H1 (cell line): ENCODE data around the gene ZNF316. TPM values are rescaled to one million over a fixed set of nuclear protein-coding genes. Genes with fewer than 3 reads are reported as not detected.
A peak's percentile ranks its signal among the peaks of the same experiment; 100 is the strongest.

ENCODE experiments used
- CTCF ChIA-PET: fragments of 300-600 bp; sonication (Branson Sonifier 250); formaldehyde crosslinking; loops from one replicate; lab custom pipeline; 2021; ENCODE audit not compliant: partially characterized antibody; lab: Charles Lee
- POLR2A ChIA-PET: fragments of 300-600 bp; sonication (Branson Sonifier 250); formaldehyde crosslinking; loops from one replicate; lab custom pipeline; 2021; ENCODE audit warnings: inconsistent platforms; ENCODE audit not compliant: partially characterized antibody; lab: Charles Lee
- DNase-seq, 2 experiments: peaks; one replicate each; pipeline versions ENCODE4 v3.0.0 to v3.0.0-alpha.2; 2010 to 2022; ENCODE audit warnings: low spot score in 2 of 2, low read depth in 1 of 2, mixed read lengths in 1 of 2
- FAIRE-seq: peaks from 2 replicates; lab custom pipeline; 2011; peaks lifted over from hg19 to GRCh38; lab: Jason Lieb, UNC
- H2AFZ ChIP-seq: 2 replicates; pipeline ENCODE4 v1.8.1; 2012; ENCODE audit warnings: low read length, inconsistent platforms
- H2AK5ac ChIP-seq: 2 replicates; pipeline ENCODE4 v1.6.1; 2013; ENCODE audit warnings: low read depth, low read length
- H2BK120ac ChIP-seq: replicated peaks from 2 replicates; pipeline ENCODE3; 2013; ENCODE audit warnings: low read depth, low read length, inconsistent platforms
- H2BK12ac ChIP-seq: 2 replicates; pipeline ENCODE4 v1.6.1; 2013; ENCODE audit warnings: low read depth, low read length
- H2BK15ac ChIP-seq: 2 replicates; pipeline ENCODE4 v1.6.1; 2013; ENCODE audit warnings: low read length
- H2BK20ac ChIP-seq: 2 replicates; pipeline ENCODE4 v1.6.1; 2013; ENCODE audit warnings: low read length
- H2BK5ac ChIP-seq: 2 replicates; pipeline ENCODE4 v1.6.1; 2013; ENCODE audit warnings: low read depth, low read length
- H3K14ac ChIP-seq: 2 replicates; pipeline ENCODE4 v1.6.1; 2013; ENCODE audit warnings: inconsistent platforms; ENCODE audit not compliant: insufficient read length
- H3K18ac ChIP-seq: 2 replicates; pipeline ENCODE4 v1.6.1; 2013; ENCODE audit warnings: low read length; ENCODE audit errors: extremely low read depth
- H3K23ac ChIP-seq: 2 replicates; pipeline ENCODE4 v1.6.1; 2013; ENCODE audit warnings: inconsistent platforms; ENCODE audit not compliant: insufficient read length
- H3K23me2 ChIP-seq: 2 replicates; pipeline ENCODE4 v1.6.1; 2013; ENCODE audit warnings: low read depth, low read length
- H3K27ac ChIP-seq: 2 replicates; pipeline ENCODE4 v1.6.1; 2011; ENCODE audit warnings: low read depth, low read length, inconsistent platforms
- H3K27me3 ChIP-seq, 4 experiments: replicated peaks in 1 of 4; 1 replicate in 1 of 4; 2 replicates in 3 of 4; pipeline versions ENCODE4 v1.6.1 to v1.8.1; 2011 to 2013; ENCODE audit warnings: low read length in 3 of 4, mild to moderate bottlenecking in 3 of 4, inconsistent platforms in 2 of 4, mixed read lengths in 2 of 4, moderate library complexity in 1 of 4; ENCODE audit not compliant: control insufficient read depth in 3 of 4, insufficient read depth in 3 of 4; ENCODE audit errors: extremely low read depth in 1 of 4
- H3K36me3 ChIP-seq, 4 experiments: 2 replicates each; pipeline versions ENCODE4 v1.6.1 to v1.8.1; 2011 to 2013; ENCODE audit warnings: mild to moderate bottlenecking in 4 of 4, low read length in 3 of 4, moderate library complexity in 2 of 4, control low read depth in 1 of 4, inconsistent platforms in 1 of 4; ENCODE audit not compliant: insufficient read depth in 4 of 4, control insufficient read depth in 2 of 4
- H3K4ac ChIP-seq: replicated peaks from 2 replicates; pipeline ENCODE3; 2013; ENCODE audit warnings: low read length, low read depth, mixed read lengths, inconsistent platforms; ENCODE audit not compliant: insufficient read length
- H3K4me1 ChIP-seq, 4 experiments: replicated peaks in 1 of 4; 1 replicate in 1 of 4; 2 replicates in 3 of 4; pipeline versions ENCODE4 v1.6.1 to v1.8.1; 2011 to 2013; ENCODE audit warnings: low read length in 3 of 4, inconsistent platforms in 2 of 4, mixed read lengths in 1 of 4; ENCODE audit not compliant: insufficient read depth in 4 of 4, control insufficient read depth in 3 of 4
- H3K4me2 ChIP-seq, 2 experiments: 2 replicates each; pipeline versions ENCODE4 v1.6.1 to v1.8.1; 2011 to 2013; ENCODE audit warnings: low read depth in 2 of 2, low read length in 2 of 2, control low read depth in 1 of 2, inconsistent platforms in 1 of 2, mild to moderate bottlenecking in 1 of 2; ENCODE audit not compliant: insufficient read depth in 1 of 2
- H3K4me3 ChIP-seq, 4 experiments: fragments of 200-600, 300-600 bp in 1 of 4; sonication (generic), shearing (Covaris generic), sonication (Bioruptor Twin) in 1 of 4; 2 replicates each; pipeline versions ENCODE4 v1.5.1 to v1.8.1; 2011 to 2016; ENCODE audit warnings: low read length in 4 of 4, low read depth in 3 of 4, control low read depth in 2 of 4, inconsistent platforms in 2 of 4, mild to moderate bottlenecking in 2 of 4, mixed read lengths in 1 of 4, moderate library complexity in 1 of 4; ENCODE audit not compliant: insufficient read depth in 2 of 4; ENCODE audit errors: extremely low read depth in 1 of 4
- H3K56ac ChIP-seq: replicated peaks from 2 replicates; pipeline ENCODE3; 2013; ENCODE audit warnings: low read depth, mild to moderate bottlenecking, mixed read lengths, low read length, inconsistent platforms; ENCODE audit not compliant: insufficient read length
- H3K79me1 ChIP-seq: 2 replicates; pipeline ENCODE4 v1.6.1; 2013; ENCODE audit warnings: low read depth, low read length, control low read depth
- H3K79me2 ChIP-seq, 2 experiments: 2 replicates each; pipeline versions ENCODE4 v1.6.1 to v1.8.1; 2012 to 2013; ENCODE audit warnings: low read length in 2 of 2, mild to moderate bottlenecking in 2 of 2, inconsistent platforms in 1 of 2; ENCODE audit not compliant: insufficient read depth in 2 of 2, control insufficient read depth in 1 of 2
- H3K9ac ChIP-seq, 4 experiments: replicated peaks in 1 of 4; 1 replicate in 1 of 4; 2 replicates in 3 of 4; pipeline versions ENCODE4 v1.6.1 to v1.8.1; 2011 to 2013; ENCODE audit warnings: low read depth in 3 of 4, low read length in 3 of 4, control low read depth in 2 of 4, mild to moderate bottlenecking in 2 of 4, moderate library complexity in 2 of 4, inconsistent platforms in 1 of 4; ENCODE audit errors: extremely low read depth in 1 of 4
- H3K9me3 ChIP-seq, 2 experiments: 2 replicates each; pipeline versions ENCODE4 v1.6.1 to v1.8.1; 2012 to 2013; ENCODE audit warnings: mild to moderate bottlenecking in 2 of 2, moderate library complexity in 2 of 2, control low read depth in 1 of 2, inconsistent platforms in 1 of 2, low read depth in 1 of 2, low read length in 1 of 2, mixed read lengths in 1 of 2; ENCODE audit not compliant: insufficient read depth in 2 of 2
- H4K20me1 ChIP-seq, 2 experiments: replicated peaks in 1 of 2; 2 replicates each; pipeline versions ENCODE3 to v1.8.1; 2011 to 2013; ENCODE audit warnings: inconsistent platforms in 2 of 2, low read length in 2 of 2, mild to moderate bottlenecking in 1 of 2; ENCODE audit not compliant: insufficient read depth in 2 of 2, control insufficient read depth in 1 of 2
- H4K5ac ChIP-seq: 2 replicates; pipeline ENCODE4 v1.6.1; 2013; ENCODE audit warnings: low read length, low read depth, mixed read lengths, inconsistent platforms; ENCODE audit not compliant: insufficient read length
- H4K8ac ChIP-seq: 2 replicates; pipeline ENCODE4 v1.8.0; 2013; ENCODE audit warnings: mild to moderate bottlenecking, moderate library complexity, low read length, inconsistent platforms; ENCODE audit not compliant: insufficient read depth; ENCODE audit errors: extremely low read depth
- H4K91ac ChIP-seq: replicated peaks from 2 replicates; pipeline ENCODE3; 2013; ENCODE audit warnings: low read length, mixed read lengths, inconsistent platforms; ENCODE audit not compliant: insufficient read length
- CBX8 ChIP-seq: fragments of 300-800, 300-1000 bp; sonication (generic); IDR thresholded peaks from 2 replicates; pipeline ENCODE4 v1.7.1; 2016; ENCODE audit warnings: low read depth, low read length, borderline replicate concordance
- GTF2F1 ChIP-seq: IDR thresholded peaks from 2 replicates; pipeline ENCODE4 v1.6.1; 2012; ENCODE audit warnings: low read depth, low read length, improper control_type of control experiment, borderline replicate concordance
- PHF8 ChIP-seq: fragments of 200-600 bp; sonication (generic); conservative IDR thresholded peaks from 2 replicates; pipeline ENCODE4 v1.7.1; 2012; ENCODE audit warnings: low read depth, mild to moderate bottlenecking, inconsistent platforms, low read length, moderate library complexity
- RAD21 ChIP-seq, 2 experiments: IDR thresholded peaks in 1 of 2; conservative IDR thresholded peaks in 1 of 2; 2 replicates each; pipeline ENCODE4 v1.6.1; 2011; ENCODE audit warnings: low read depth in 2 of 2, low read length in 2 of 2, improper control_type of control experiment in 1 of 2, inconsistent platforms in 1 of 2, mild to moderate bottlenecking in 1 of 2, moderate library complexity in 1 of 2
- RBBP5 ChIP-seq: IDR thresholded peaks from 2 replicates; pipeline ENCODE4 v1.7.1; 2012; ENCODE audit warnings: low read depth, mild to moderate bottlenecking, inconsistent platforms, low read length, moderate library complexity, borderline replicate concordance
- WGBS, 2 experiments: shearing (Covaris generic) in 1 of 2; methylation state at CpG; one replicate each; pipeline versions ENCODE4 v1.1.6 to v1.1.7; 2013 to 2015; ENCODE audit warnings: low lambda C conversion rate in 2 of 2, mixed read lengths in 2 of 2, inconsistent platforms in 1 of 2, low coverage in 1 of 2, missing lambda C conversion rate in 1 of 2; ENCODE audit not compliant: insufficient replicate concordance in 2 of 2, insufficient coverage in 1 of 2, insufficient read length in 1 of 2; ENCODE audit errors: extremely low coverage in 1 of 2, missing lambda C conversion rate in 1 of 2; 5-methylcytosine and 5-hydroxymethylcytosine counted together
- polyA plus RNA-seq, 7 experiments: library from polyadenylated mRNA; depleted of rRNA in 3 of 7; stranded (reverse) in 5 of 7; unstranded in 2 of 7; fragments of >200 nt in 5 of 7; fragments of 200-250 nt in 2 of 7; gene quantifications; 1 replicate in 5 of 7; 2 replicates in 1 of 7; 4 replicates in 1 of 7; pipeline versions ENCODE4 v1.2.1 to v1.2.3, GENCODE V29; 2011 to 2013; ENCODE audit warnings: missing spikeins in 2 of 7, mixed read lengths in 2 of 7
- total RNA-seq: library from RNA; stranded (reverse); fragmentation: NEBNext Ultra II Directional; extraction: Animal tissue kit (Norgen Biotek cat#: 25700); gene quantifications from 2 replicates; pipeline ENCODE4 v1.2.1, GENCODE V29; 2021
- TF ChIP-seq, protein P1 (sequence below): IDR thresholded peaks from 2 replicates; pipeline ENCODE4 v1.6.1; 2012; ENCODE audit warnings: low read length, inconsistent platforms

Gene ZNF316
- total and polyA plus RNA-seq, 2 of the 8 experiments (the other 6 are each of a cell fraction or from before 2014, with no cell fraction given) = 3.6 to 13.7 TPM

- ChIA-PET CTCF (interaction anchor here (0.7 to 1.3 kb wide), 2 partner anchors 18 to 19 kb away, joined by 3 read pairs; no protein-coding TSS in a partner anchor), POLR2A (no interaction called here)
- H3K9ac ChIP-seq = no peak overlapping the region; a peak in 1 of 7 replicates
- H2BK120ac ChIP-seq = no peak overlapping the region
- H3K56ac ChIP-seq = peak overlapping the region; percentile 3
- peaks cover 5% of the 10 kb centered on the region; the same call in 1 of the 2 replicates for H3K79me1 ChIP-seq
- H3K18ac ChIP-seq = no peak overlapping the region
- no peak overlapping the region for H3K23ac ChIP-seq
- peaks cover 0 to 7% of the 10 kb centered on the region in 2 experiments for H4K20me1 ChIP-seq
- H4K8ac ChIP-seq = no peak overlapping the region
- H4K5ac ChIP-seq = no peak overlapping the region
- H3K36me3 ChIP-seq = peaks cover 0 to 10% (median 2%) of the 10 kb centered on the region in 4 experiments; a peak in 4 of 8 replicates
- no peak for FAIRE-seq
- H3K4me1 ChIP-seq = peaks cover 0 to 9% (median 2%) of the 10 kb centered on the region in 4 experiments; a peak in 3 of 7 replicates
- H3K4me2 ChIP-seq = no peak overlapping the region
- no peaks in the 10 kb centered on the region; the same call in 1 of the 2 replicates for H3K23me2 ChIP-seq
- no peak overlapping the region for H2BK20ac ChIP-seq
- no peak overlapping the region for H3K4me3 ChIP-seq
- no peak overlapping the region for H4K91ac ChIP-seq
- H3K27ac ChIP-seq = no peak overlapping the region
- no peak overlapping the region for H3K14ac ChIP-seq
- H3K4ac ChIP-seq = no peak overlapping the region
- TF ChIP-seq GTF2F1 (no peak), PHF8 (no peak), RBBP5 (no peak), RAD21 (IDR thresholded peaks at IDR 0.05 in 1 of 2, conservative IDR thresholded peaks at IDR 0.05 in 1 of 2; ENCODE audit: low read depth in 2 of 2, low read length in 2 of 2) (no peak), CBX8 (no peak)
- TF ChIP-seq, protein P1, sequence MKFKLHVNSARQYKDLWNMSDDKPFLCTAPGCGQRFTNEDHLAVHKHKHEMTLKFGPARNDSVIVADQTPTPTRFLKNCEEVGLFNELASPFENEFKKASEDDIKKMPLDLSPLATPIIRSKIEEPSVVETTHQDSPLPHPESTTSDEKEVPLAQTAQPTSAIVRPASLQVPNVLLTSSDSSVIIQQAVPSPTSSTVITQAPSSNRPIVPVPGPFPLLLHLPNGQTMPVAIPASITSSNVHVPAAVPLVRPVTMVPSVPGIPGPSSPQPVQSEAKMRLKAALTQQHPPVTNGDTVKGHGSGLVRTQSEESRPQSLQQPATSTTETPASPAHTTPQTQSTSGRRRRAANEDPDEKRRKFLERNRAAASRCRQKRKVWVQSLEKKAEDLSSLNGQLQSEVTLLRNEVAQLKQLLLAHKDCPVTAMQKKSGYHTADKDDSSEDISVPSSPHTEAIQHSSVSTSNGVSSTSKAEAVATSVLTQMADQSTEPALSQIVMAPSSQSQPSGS = no peak
- H3K27me3 ChIP-seq = no peaks in the 10 kb centered on the region
- no peak overlapping the region for H2AFZ ChIP-seq
- no peak overlapping the region for H2AK5ac ChIP-seq
- H3K9me3 ChIP-seq = no peaks in the 10 kb centered on the region
- no peak overlapping the region for H2BK5ac ChIP-seq
- DNase-seq = no peak
- no peak overlapping the region for H2BK12ac ChIP-seq
- WGBS, 2 experiments = 94% methylated on average over 11 of the region's 11 CpGs; no CpG with 5 or more reads in 1 of the 2 experiments
- H2BK15ac ChIP-seq = no peak overlapping the region
- no peaks in the 10 kb centered on the region for H3K79me2 ChIP-seq
Observed at GRCh38 chr7:6639627-6640026, 2.5 kb downstream of the ZNF316 start.
